DMS53 treated with DMSO at 0.1 percent for 48 hours (cell line): ENCODE measurements around the gene NAALADL2.
"Not testable (repeated sequence)": the region's sequence is repeated elsewhere in the genome, so short reads cannot be mapped to it uniquely, and the experiment has no call there.

Experiments used
- DNase-seq: peaks from one replicate; lab custom pipeline; 2025; ENCODE audit not compliant: unreplicated experiment; lab: John Stamatoyannopoulos, UW

Gene NAALADL2

DNA sequence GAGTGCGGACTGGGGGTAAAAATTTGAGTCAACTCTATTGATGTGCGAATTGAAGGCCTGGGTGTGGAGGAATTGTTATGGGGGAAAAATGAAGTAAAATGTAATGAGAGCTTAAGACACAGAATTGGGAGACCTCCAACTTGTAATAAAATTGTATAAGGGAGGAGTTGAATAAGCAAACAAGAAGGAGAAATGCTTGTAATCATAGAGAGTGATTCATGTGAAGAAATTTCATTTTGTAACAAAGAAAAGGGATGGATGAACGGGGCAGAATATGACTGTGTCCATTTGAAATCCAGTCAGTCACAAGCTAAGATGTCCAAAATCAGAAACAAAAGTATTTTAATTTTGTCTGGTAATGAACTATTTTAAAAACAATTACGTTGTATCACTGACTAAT lies 552.3 kb downstream of the NAALADL2 start:
- no peak for DNase-seq

DNA sequence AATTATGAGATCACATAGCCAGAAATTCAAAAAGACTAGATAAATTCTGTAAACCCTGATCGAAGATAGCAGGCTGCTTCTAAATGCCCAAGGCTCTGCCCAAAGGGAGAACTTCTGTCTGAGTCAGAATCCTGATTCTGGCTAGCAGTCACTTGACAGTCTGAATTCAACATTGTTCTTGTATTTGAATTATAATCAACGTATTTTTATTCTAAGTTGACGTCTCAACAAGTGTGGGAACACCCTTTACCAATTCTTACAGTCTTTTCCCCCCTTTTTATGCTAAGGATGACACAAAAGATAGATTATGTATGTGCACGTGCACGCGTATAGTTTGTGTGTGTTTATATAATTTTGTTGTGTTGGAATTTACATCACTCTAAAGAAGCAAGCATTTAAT lies 552.8 kb downstream of the NAALADL2 start:
- no peak for DNase-seq

DNA sequence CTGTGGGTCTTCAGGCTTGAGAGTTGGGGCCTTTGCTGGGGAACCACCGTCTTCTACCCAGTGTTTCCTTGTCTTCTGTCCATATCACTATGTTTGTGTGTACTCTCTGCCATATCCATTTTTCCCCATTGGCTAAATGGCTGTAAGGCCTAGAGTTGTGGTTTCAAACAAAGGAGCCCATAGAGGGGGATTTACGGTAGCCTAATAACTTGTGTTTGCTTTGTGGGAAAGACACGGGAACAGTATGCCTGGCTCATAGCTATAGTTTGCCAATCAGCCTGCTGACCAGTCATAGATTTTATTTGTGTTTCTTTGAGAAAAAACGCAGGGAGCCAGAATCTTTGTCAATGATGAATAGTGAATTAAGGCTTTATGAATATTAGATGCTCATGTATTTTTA lies 554.8 kb downstream of the NAALADL2 start:
- DNase-seq = no peak

DNA sequence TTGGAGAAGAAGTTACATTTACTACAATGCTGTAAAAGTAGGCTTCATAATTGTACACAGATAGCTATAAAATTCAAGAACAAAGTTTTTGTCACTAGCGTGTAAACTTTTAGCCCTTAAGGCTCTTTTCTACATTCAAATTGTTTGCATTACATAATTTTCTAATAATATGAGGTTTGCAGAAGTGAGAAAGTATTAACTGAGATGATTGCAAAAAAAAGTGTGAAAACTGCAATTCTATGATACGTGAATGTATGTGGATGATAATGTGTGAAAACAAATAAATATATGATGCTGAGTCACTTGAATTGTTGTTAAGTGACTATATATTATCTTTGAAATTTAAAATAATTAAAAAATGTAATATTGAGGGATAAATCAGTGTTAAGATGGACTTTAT lies 557.5 kb downstream of the NAALADL2 start:
- DNase-seq = no peak

DNA sequence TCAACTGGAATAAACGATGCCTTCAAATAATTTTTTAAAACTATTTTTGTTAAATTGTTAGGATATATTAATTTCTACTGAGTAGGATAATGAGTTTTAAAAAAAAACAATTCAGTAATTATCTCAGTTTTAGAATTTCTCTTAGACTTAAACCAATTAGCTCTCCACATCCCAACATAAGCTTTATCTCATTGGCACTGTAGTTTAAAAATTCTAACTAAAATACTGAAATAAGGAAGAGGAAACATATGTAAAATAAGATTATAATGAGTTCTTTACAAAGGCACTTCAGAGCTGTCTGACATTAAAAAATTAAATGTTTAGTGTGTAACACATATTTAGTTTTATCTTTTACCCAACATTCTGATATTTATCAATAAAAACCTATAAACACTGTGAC lies 558.3 kb downstream of the NAALADL2 start:
- no peak for DNase-seq

DNA sequence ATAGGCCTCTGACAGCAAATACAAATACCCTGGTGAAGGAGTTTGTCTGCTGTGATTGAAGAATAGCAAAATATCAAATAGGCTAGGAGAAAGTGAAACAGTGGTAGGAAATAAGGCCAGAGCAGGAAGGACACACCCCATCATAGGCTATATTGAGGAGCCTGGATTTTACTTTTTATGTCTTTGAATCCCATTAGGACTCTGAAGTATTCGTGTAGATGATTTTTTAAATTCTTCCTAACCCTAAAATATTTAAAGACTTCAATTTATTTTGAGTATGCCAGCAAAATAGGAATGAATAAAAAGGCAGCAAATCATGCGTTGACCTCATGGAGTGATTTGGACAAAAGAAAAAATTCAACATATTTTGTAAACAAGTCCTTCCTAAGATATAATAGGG lies 562.8 kb downstream of the NAALADL2 start:
- no peak for DNase-seq

DNA sequence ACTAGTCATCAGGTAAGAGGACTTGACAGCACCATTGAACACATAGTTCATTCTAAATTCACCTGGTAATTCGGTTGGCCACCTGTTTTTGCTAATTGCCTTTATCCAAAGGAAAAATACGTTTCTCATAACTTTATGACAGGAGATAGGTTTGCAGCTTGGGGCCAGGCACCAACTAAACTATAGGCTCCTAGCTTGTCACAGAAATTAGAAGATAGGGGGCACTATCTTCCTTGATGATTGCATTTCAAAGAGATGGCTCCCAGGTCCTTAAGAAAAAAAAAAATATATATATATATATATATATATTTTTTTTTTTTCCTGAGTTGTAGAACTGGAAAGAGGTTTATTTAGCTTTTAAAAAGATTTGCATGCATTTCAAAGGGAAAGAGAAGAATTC lies 563.6 kb downstream of the NAALADL2 start:
- peak; percentile 7 for DNase-seq

DNA sequence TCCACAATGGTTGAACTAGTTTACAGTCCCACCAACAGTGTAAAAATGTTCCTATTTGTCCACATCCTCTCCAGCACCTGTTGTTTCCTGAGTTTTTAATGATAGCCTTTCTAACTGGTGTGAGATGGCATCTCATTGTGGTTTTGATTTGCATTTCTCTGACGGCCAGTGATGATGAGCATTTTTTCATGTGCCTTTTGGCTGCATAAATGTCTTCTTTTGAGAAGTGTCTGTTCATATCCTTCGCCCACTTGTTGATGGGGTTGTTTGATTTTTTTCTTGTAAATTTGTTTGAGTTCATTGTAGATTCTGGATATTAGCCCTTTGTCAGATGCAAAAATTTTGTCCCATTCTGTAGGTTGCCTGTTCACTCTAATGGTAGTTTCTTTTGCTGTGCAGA lies 564.7 kb downstream of the NAALADL2 start:
- not testable (repeated sequence) for DNase-seq

DNA sequence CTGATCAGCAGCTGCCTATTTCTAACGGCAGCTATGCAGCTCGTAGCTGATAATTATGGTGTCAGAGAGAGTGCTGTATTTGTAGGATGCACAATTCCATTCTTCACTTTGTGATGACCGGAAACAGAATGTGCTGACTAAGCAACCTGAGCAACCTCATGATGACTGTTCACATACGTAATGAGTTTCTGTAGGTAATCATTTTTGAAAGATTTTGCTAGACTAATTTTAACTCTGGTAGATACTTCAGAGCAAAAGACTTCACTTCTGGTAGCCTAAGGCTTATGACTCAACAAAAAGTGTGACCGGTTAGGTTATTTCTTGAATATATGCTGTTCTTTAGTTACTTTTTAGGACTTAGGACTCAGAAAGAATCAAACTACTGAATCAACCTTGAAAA lies 567.7 kb downstream of the NAALADL2 start:
- DNase-seq = no peak

DNA sequence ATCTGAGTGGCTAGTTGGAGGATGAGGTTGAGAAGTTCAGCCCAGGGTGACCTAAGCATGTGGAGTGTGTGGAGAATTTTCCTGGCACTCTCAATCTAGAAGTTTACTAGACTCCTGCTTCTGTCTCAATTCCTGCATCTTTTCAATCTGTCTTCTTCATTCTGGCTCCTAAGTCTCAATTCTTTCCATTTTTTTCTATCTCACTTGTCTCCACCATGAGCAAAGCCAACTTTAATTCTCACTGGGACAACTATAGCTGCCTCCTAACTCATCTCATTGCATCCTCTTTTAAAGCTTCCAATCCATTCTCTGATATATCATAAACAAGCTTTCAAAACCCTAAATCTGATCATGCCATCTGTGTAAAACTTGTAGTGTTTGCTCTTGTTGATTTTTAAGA lies 569.3 kb downstream of the NAALADL2 start:
- no peak for DNase-seq

DNA sequence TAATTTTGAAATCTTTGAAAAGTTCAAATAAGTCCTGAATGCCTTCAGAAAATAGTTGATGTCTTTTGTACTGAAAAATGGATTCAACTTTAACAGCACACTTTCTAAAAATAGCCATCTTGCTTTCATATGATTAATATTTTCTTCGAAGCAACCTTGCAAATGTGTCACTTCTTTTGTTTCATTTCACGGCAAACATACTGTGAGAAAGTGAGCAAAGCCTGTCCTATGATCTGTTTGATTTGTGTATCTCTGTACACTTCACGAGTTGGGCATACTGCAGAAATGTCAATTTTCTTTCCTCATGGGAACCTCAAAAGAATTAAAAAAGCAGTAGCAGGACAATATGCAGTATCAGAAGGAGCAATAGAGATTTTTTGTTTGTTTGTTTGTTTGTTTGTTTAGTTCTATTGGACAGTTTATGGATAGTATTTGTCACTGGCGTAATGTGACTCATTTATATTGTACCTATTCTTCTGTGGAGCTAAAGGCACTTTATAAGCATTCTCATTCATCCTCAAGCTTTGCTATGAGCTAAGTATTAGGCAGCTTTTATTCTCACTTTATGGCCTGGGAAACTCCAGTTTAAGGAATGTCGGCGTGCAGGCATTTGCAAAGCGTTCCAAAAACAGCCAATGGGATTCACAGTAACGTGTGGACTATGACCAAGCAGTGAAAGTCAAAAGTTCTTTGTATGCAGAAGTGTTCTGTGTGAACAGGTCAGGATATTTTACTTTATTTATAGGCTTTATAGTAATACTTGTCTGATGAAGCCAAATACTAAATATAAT lies 572.0 kb downstream of the NAALADL2 start:
- no peak for DNase-seq

DNA sequence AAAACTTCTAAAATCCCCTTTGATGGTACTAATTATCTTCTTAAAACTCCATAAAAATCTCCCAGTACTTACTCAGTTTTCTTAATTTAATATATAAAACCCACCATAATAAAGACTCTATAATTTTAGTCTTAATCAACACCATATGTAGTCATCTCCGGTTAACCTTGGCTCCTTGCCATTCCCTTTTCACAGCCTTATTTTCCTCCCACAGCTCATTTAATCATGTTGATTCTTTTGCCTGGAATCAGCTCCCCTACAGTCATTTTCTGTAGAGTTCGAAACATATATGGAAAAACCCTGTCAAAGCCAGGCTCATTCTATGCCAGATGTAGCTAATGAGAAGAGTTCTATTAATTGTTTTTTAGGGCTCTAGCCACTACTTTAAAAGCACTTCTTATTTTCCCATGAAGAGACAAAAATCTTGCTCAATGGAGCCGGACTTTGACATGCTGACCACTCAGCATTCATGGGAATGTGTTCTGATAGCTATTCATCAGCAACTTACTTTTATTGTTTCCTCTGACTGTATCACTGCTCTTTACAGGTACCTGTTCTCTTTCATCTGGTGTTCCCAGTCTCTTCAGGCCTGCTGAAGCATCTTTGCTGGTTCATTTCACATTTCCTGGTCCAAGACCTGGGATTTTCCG lies 573.4 kb downstream of the NAALADL2 start:
- DNase-seq = no peak

DNA sequence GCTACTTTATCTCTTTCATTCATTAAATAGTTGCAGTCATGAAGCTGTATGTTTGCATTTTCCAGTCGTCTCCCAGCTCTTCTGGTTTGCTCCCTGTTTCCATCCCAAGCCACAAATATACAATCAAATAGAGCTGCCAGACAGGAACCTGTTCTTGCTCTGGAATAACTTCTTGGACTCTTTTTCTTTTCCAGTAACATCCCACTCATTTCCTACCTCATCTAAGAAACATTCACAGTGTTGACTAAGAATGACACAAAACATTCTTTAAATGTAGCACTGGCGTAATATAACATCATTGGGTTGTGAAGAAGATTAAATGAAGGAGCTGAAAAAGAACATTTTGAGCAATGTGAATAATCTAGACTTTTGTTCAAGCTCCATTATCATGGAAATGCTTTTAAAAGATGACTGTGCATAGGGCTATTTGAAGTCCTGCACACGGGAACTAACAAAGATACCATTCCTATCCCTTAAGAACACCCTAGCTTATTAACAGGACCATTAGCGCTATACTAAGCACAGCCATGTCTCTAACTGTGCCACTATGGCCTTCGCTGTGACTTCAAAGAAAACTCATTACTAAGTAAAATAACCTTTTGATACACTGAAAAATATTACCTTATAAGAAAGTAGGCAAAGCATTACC lies 574.0 kb downstream of the NAALADL2 start:
- no peak for DNase-seq

DNA sequence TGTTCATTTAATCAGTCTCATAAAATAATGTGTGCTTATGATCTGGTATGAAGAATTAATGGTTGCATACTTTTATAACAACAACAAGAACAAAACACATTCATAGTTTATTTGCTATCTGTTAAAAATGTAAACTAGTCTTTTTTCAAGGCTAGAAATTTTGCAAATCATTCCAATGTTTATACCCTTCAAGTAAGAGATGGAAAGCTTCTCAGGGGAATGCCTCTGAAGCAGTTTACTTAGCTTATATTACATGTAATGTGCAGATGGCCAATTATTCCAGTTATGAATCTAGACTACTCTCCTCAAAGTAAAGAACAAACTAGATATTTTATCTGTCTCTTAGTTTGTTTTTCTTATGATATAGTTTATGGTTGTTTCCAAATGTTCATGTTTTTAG lies 575.4 kb downstream of the NAALADL2 start:
- DNase-seq = no peak

DNA sequence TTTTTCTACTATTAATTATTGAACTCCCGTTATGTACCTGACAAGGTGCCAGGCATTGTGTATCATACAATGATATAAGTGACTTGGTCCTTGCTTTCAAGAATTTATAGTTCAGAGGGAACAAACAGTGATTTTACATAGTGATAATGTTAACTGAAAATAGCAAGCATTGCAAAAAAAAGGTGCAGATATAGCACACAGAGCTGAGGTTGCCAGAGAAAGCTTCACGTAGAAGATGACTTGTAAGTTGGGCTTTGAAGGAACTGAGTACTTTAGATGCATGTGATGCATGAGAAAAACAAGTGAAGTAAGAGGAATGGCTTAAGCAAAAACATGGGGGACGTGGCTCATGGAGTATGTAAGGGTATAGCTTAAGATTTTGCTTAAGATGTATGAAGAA lies 584.5 kb downstream of the NAALADL2 start:
- no peak for DNase-seq

DNA sequence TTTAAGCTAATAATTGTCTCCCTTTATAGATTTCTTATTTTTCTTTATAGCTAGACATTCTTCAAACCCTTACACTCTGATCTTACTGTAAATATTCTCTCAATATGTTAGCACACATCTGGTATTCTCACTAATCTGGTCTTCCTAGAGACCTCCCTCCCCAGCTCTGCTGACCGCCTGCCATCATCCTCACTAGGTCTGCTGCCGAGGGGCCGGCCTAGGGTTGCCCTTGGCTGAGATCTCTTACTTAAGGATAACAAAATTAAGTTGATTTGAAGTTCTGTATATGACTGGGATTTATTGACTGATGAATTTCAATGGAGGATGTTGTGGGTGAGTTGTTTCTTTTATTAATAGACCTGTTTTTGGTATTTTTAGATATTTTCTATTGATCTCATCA lies 586.6 kb downstream of the NAALADL2 start:
- DNase-seq = no peak

DNA sequence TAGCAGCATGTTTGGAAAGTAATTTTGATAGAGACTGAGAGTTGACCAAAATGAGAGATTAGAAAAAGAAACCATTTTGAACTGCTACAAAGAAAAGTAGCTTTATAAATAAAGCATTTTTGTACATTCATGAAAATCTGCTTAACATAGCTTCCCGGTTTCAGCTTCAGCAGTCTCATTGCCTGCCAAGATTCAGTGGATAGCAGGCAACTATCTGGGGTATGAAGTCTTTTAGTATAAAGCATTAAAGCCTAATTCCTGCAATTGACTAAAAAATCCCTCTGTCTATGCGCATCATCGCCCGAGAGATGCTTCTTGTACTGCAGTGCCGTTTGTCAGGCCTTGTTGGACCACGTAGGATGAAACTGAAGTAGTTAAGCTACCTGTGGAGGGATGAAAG lies 588.4 kb downstream of the NAALADL2 start:
- DNase-seq = no peak

DNA sequence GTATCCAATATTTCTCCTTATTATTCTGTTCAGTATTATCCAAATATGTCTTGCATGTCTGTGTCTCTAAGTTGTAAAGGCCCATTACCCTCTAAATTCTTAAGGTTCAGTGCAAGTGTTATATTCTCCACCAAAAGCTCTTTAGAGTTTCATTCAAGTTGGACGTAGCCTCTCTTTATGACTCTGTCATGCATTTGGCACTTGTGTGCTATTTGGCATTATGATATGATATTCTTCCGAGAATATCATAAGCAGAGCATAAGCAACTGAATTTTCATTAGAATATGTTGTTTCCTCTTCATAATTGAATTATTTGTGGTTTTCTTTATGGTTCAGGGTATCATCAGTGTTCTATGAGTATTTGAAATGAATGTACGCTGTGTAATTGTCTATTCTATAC lies 594.2 kb downstream of the NAALADL2 start:
- DNase-seq = no peak

DNA sequence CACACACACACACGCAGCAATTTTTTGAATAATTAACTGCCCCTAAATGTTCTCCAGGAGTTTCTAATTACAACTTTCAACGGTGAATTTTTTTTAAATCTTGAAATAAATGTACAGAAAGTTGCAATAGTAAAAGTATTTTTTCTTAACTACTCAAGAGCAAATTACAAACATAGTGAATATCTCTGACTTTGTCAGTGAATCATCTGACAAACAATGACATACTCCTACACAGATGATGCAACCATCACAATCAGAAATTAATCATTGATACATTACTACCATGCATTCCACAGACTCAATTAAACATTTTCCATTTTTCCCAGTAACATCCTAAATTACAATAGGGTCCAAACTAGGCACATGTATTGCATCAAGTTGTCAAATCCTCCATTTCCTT lies 597.3 kb downstream of the NAALADL2 start:
- DNase-seq = no peak

DNA sequence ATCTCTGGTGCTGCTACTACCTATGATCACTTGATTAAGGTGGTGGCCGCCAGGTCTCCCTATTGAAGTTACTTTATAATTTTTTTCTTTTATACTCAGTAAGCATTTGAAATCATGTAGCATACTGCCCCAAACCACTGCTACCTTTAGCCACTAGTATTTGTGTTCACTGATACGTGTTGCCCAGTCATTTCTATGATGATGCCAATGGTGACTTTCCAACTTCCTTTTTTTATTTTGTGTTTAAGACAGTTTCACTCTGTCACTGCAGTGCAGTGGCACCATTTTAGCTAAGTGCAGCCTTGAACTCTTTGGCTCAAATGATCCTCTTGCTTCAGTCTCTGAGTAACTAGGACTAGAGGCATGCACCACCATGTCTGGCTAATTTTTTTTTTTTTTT lies 598.2 kb downstream of the NAALADL2 start:
- DNase-seq = no peak

DNA sequence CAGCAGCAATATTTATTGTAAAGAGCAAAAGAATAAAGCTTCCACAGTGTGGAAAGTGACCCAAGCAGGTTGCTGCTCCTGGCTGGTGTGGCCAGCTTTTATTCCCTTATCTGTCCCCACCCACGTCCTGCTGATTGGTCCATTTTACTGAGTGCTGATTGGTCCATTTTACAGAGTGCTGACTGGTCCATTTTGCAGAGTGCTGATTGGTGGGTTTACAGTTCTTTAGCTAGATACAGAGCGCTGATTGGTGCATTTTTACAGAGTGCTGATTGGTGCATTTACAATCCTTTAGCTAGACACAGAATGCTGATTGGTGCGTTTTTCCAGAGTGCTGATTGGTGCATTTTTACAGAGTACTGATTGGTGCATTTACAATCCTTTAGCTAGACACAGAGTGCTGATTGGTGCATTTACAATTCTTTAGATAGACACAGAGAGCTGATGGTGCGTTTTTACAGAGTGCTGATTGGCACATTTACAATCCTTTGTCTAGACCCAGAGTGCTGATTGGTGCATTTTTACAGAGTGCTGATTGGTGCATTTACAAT lies 601.8 kb downstream of the NAALADL2 start:
- DNase-seq = not testable (repeated sequence)

DNA sequence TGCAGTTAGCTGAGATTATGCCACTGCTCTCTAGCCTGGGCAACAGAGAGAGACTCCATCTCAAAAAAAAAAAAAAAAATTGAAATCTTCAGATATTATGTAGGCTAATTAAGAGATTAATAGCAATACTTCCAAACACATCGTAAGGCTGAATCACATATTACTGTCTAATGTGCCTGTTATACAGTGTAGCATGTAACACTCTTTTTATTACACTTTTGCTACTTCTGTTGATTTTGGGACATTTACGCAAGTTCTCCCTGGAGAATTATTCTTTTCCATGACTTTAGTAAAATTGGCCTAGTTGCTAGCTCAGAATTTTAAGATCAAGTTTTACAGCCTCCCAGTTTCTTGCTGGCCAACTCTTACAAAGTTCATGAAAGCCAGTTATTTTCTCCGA lies 605.2 kb downstream of the NAALADL2 start:
- DNase-seq = no peak
